ENCODE results near the gene HCST.

HCST gene

GRCh38 chr19:35939307-35940077, 37.2 kb downstream of the HCST start:
- DNase-seq = no peak

- no peak for DNase-seq
Measured at GRCh38 chr19:35940078-35940775, 37.9 kb downstream of the HCST start.

- DNase-seq = no peak
Measured at GRCh38 chr19:35940839-35941238, 38.5 kb downstream of the HCST start.

GRCh38 chr19:35942235-35942634, 39.9 kb downstream of the HCST start:
- DNase-seq = no peak

GRCh38 chr19:35943321-35944301, 41.3 kb downstream of the HCST start:
- DNase-seq = no peak

- DNase-seq = no peak
Measured at GRCh38 chr19:35944556-35944955, 42.2 kb downstream of the HCST start.

- DNase-seq = no peak
Measured at GRCh38 chr19:35945121-35945790, 42.9 kb downstream of the HCST start.

GRCh38 chr19:35946203-35946602, 43.9 kb downstream of the HCST start:
- no peak for DNase-seq

- DNase-seq = no peak
Measured at GRCh38 chr19:35949131-35949530, 46.8 kb downstream of the HCST start.

Data from NCI-H2171 treated with DMSO at 0.1 percent for 48 hours (cell line).